ENCODE data around the gene SATB1. TPM values are rescaled to one million over a fixed set of nuclear protein-coding genes. Genes with fewer than 3 reads are reported as not detected.

The SATB1 gene
- total RNA-seq, 1 donor from 2014 or later: 4.4 TPM

GRCh38 chr3:18346097-18346496, 79.0 kb downstream of the SATB1 start:
- no peaks in the 10 kb centered on the region for H3K27me3 Mint-ChIP-seq (ENCODE audit: low read depth)
- no peak for DNase-seq (ENCODE audit: low spot score)
- TF ChIP-seq, protein P1, sequence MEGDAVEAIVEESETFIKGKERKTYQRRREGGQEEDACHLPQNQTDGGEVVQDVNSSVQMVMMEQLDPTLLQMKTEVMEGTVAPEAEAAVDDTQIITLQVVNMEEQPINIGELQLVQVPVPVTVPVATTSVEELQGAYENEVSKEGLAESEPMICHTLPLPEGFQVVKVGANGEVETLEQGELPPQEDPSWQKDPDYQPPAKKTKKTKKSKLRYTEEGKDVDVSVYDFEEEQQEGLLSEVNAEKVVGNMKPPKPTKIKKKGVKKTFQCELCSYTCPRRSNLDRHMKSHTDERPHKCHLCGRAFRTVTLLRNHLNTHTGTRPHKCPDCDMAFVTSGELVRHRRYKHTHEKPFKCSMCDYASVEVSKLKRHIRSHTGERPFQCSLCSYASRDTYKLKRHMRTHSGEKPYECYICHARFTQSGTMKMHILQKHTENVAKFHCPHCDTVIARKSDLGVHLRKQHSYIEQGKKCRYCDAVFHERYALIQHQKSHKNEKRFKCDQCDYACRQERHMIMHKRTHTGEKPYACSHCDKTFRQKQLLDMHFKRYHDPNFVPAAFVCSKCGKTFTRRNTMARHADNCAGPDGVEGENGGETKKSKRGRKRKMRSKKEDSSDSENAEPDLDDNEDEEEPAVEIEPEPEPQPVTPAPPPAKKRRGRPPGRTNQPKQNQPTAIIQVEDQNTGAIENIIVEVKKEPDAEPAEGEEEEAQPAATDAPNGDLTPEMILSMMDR (IDR thresholded peaks at IDR 0.05): no peak
- no peaks in the 10 kb centered on the region for H3K9me3 Mint-ChIP-seq (ENCODE audit: low read depth)
- peaks cover 2% of the 10 kb centered on the region for H3K36me3 Mint-ChIP-seq (ENCODE audit: low read depth)
- H3K27ac Mint-ChIP-seq (ENCODE audit: unreplicated experiment): no peak overlapping the region
- H3K4me3 Mint-ChIP-seq (ENCODE audit: unreplicated experiment): no peak overlapping the region
- no peaks in the 10 kb centered on the region for H3K4me1 Mint-ChIP-seq (ENCODE audit: low read depth)

DNA sequence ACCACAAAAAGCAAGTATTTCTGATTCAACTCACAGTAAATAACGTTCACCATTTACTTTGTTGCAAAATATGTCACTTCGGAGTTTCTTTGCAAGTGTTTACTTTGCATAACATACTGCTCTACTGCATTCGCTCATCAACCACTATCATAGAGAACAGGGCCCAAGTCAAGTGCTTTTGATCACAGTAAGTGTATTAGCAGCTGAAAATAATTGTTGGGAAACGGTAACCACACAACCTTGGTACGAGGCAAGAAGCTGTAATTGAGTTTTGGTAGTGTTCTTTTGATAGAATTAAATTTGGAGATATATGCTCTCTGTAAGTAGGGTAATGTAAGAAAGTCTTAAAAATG, 80.1 kb downstream of the SATB1 start:
- TF ChIP-seq, protein P1 (IDR thresholded peaks at IDR 0.05): no peak
- Mint-ChIP-seq H3K4me3 (ENCODE audit: unreplicated experiment) (no peak overlapping the region), H3K27me3 (ENCODE audit: low read depth) (no peaks in the 10 kb centered on the region), H3K4me1 (ENCODE audit: low read depth) (no peaks in the 10 kb centered on the region), H3K27ac (ENCODE audit: unreplicated experiment) (no peak overlapping the region), H3K9me3 (ENCODE audit: low read depth) (no peaks in the 10 kb centered on the region), H3K36me3 (ENCODE audit: low read depth) (peaks cover 2% of the 10 kb centered on the region)
- no peak for DNase-seq (ENCODE audit: low spot score)

GRCh38 chr3:18344306-18345014, 80.7 kb downstream of the SATB1 start:
- H3K36me3 Mint-ChIP-seq (ENCODE audit: low read depth): peaks cover 2% of the 10 kb centered on the region
- no peak overlapping the region for H3K27ac Mint-ChIP-seq (ENCODE audit: unreplicated experiment)
- no peaks in the 10 kb centered on the region for H3K27me3 Mint-ChIP-seq (ENCODE audit: low read depth)
- TF ChIP-seq, protein P1 (IDR thresholded peaks at IDR 0.05): no peak
- no peaks in the 10 kb centered on the region for H3K4me1 Mint-ChIP-seq (ENCODE audit: low read depth)
- no peaks in the 10 kb centered on the region for H3K9me3 Mint-ChIP-seq (ENCODE audit: low read depth)
- DNase-seq (ENCODE audit: low spot score): no peak
- no peak overlapping the region for H3K4me3 Mint-ChIP-seq (ENCODE audit: unreplicated experiment)

GRCh38 chr3:18343809-18344208, 81.3 kb downstream of the SATB1 start:
- no peaks in the 10 kb centered on the region for H3K27me3 Mint-ChIP-seq (ENCODE audit: low read depth)
- H3K4me3 Mint-ChIP-seq (ENCODE audit: unreplicated experiment): no peak overlapping the region
- no peak for DNase-seq (ENCODE audit: low spot score)
- TF ChIP-seq, protein P1 (IDR thresholded peaks at IDR 0.05): no peak
- H3K27ac Mint-ChIP-seq (ENCODE audit: unreplicated experiment): no peak overlapping the region
- H3K4me1 Mint-ChIP-seq (ENCODE audit: low read depth): no peaks in the 10 kb centered on the region
- no peaks in the 10 kb centered on the region for H3K36me3 Mint-ChIP-seq (ENCODE audit: low read depth)
- H3K9me3 Mint-ChIP-seq (ENCODE audit: low read depth): no peaks in the 10 kb centered on the region

DNA sequence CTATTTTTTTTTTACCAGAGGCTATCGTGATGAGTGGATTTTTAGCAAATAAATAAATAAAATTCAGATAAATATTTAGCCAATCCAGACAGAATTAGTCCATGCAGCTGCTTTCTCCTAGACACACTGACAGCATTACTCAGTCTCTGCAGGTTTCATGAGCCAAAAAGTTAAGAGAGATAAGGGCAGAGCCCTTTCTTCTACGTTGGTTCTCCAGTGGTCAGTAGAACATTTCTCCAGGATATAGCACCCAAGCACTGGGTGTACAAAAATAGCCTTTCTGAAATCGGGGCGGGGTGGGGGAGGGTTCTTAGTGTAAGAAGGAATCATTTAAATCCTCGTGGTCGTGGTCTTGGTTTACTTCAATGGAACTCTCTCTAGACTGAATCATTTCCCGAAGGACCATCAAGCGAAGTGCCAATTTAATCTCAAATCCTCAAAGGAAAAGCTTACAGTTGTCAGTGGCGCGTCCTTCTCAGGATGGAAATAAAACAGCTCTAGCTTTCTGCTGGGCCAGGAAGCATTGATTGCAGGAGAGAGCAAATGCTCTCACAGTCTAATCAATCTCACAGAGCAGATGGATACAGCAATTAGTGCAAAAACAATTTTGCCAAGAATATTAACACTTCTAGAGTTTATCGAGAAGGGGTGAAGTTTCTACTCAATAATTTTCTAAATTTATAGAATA, 86.2 kb downstream of the SATB1 start:
- no peaks in the 10 kb centered on the region for H3K27me3 Mint-ChIP-seq (ENCODE audit: low read depth)
- TF ChIP-seq, protein P1 (IDR thresholded peaks at IDR 0.05): no peak
- DNase-seq (ENCODE audit: low spot score): no peak
- no peak overlapping the region for H3K4me3 Mint-ChIP-seq (ENCODE audit: unreplicated experiment)
- H3K36me3 Mint-ChIP-seq (ENCODE audit: low read depth): no peaks in the 10 kb centered on the region
- H3K27ac Mint-ChIP-seq (ENCODE audit: unreplicated experiment): no peak overlapping the region
- H3K9me3 Mint-ChIP-seq (ENCODE audit: low read depth): no peaks in the 10 kb centered on the region
- H3K4me1 Mint-ChIP-seq (ENCODE audit: low read depth): peaks cover 3% of the 10 kb centered on the region

Measured in chondrocyte (in vitro differentiated cells).